Neural cell (in vitro differentiated cells): ENCODE data around the gene CRYGA. TPM values are rescaled to one million over a fixed set of nuclear protein-coding genes. Genes with fewer than 3 reads are reported as not detected.

ENCODE experiments used
- H2AFZ ChIP-seq: fragments of 200-600, 300-800 bp; sonication (generic), shearing (Covaris generic); 2 replicates; pipeline ENCODE4 v1.6.0; 2014; ENCODE audit warnings: low read depth, mild to moderate bottlenecking, antibody characterized with exemption, low read length, moderate library complexity
- H3F3A ChIP-seq: fragments of 200-600 bp; shearing (Covaris generic); 2 replicates; pipeline ENCODE4 v1.6.1; 2016; ENCODE audit warnings: mild to moderate bottlenecking, moderate library complexity, mixed read lengths, antibody characterized with exemption, low read length; ENCODE audit not compliant: insufficient read depth, poor library complexity, severe bottlenecking
- H3K27ac ChIP-seq: fragments of 200-600, 300-800 bp; sonication (generic), shearing (Covaris generic); 2 replicates; pipeline ENCODE4 v1.5.1; 2014; ENCODE audit warnings: mild to moderate bottlenecking, low read length, moderate library complexity
- H3K27me3 ChIP-seq: fragments of 300-800, 200-600 bp; sonication (generic), shearing (Covaris generic); 2 replicates; pipeline ENCODE4 v1.6.0; 2014; ENCODE audit warnings: mild to moderate bottlenecking, low read depth, low read length, moderate library complexity; ENCODE audit not compliant: insufficient read depth
- H3K36me3 ChIP-seq: fragments of 300-800, 200-600 bp; sonication (generic), shearing (Covaris generic); 2 replicates; pipeline ENCODE4 v1.5.1; 2014; ENCODE audit warnings: mild to moderate bottlenecking, antibody characterized with exemption, low read length, moderate library complexity; ENCODE audit not compliant: insufficient read depth
- H3K4me2 ChIP-seq: fragments of 300-800, 200-600 bp; sonication (generic), shearing (Covaris generic); 2 replicates; pipeline ENCODE4 v1.6.0; 2014; ENCODE audit warnings: mild to moderate bottlenecking, low read length
- H3K4me3 ChIP-seq: fragments of 300-800, 200-600 bp; sonication (generic), shearing (Covaris generic); 2 replicates; pipeline ENCODE4 v1.5.1; 2014; ENCODE audit warnings: mild to moderate bottlenecking, low read length, moderate library complexity
- H3K79me2 ChIP-seq: fragments of 200-600 bp; shearing (Covaris generic); replicated peaks from 2 replicates; pipeline ENCODE4 v1.6.0; 2014; ENCODE audit warnings: mild to moderate bottlenecking, low read length, moderate library complexity; ENCODE audit not compliant: insufficient read depth
- H3K9ac ChIP-seq: fragments of 300-800, 200-600 bp; sonication (generic), shearing (Covaris generic); 2 replicates; pipeline ENCODE4 v1.6.1; 2016; ENCODE audit warnings: mild to moderate bottlenecking, low read length, mixed read lengths
- H3K9me2 ChIP-seq: fragments of 200-600 bp; shearing (Covaris generic); 2 replicates; pipeline ENCODE4 v1.6.1; 2016; ENCODE audit warnings: mild to moderate bottlenecking, low read length, mixed read lengths; ENCODE audit not compliant: insufficient read depth
- H3K9me3 ChIP-seq: fragments of 200-600, 300-800 bp; sonication (generic), shearing (Covaris generic); 2 replicates; pipeline ENCODE4 v1.6.1; 2016; ENCODE audit warnings: mild to moderate bottlenecking, mixed run types, low read length, moderate library complexity, mixed read lengths
- H4K20me1 ChIP-seq: fragments of 200-600 bp; shearing (Covaris generic); 2 replicates; pipeline ENCODE4 v1.6.1; 2016; ENCODE audit warnings: mild to moderate bottlenecking, mixed run types; ENCODE audit not compliant: insufficient read depth
- EP300 ChIP-seq: fragments of 450-650 bp; conservative IDR thresholded peaks from 2 replicates; pipeline ENCODE4 v1.6.1; 2014; ENCODE audit warnings: antibody characterized with exemption, mild to moderate bottlenecking, moderate library complexity; ENCODE audit not compliant: poor library complexity, severe bottlenecking
- EZH2 ChIP-seq: fragments of 200-600, 300-800 bp; shearing (Covaris generic), sonication (generic); IDR thresholded peaks from 2 replicates; pipeline ENCODE4 v1.6.1; 2014; ENCODE audit warnings: antibody characterized with exemption, low read length, borderline replicate concordance, mild to moderate bottlenecking; ENCODE audit not compliant: insufficient read depth, poor library complexity, severe bottlenecking
- MXI1 ChIP-seq: fragments of 450-650 bp; conservative IDR thresholded peaks from 2 replicates; pipeline ENCODE4 v1.6.1; 2014; ENCODE audit warnings: antibody characterized with exemption, mild to moderate bottlenecking; ENCODE audit not compliant: poor library complexity, severe bottlenecking
- POLR2AphosphoS5 ChIP-seq: IDR thresholded peaks from 2 replicates; pipeline ENCODE4 v1.6.1; 2012
- RAD21 ChIP-seq: fragments of 450-650 bp; conservative IDR thresholded peaks from 2 replicates; pipeline ENCODE4 v1.6.1; 2014; ENCODE audit warnings: antibody characterized with exemption, mild to moderate bottlenecking, moderate library complexity
- SMC3 ChIP-seq: fragments of 450-650 bp; conservative IDR thresholded peaks from 2 replicates; pipeline ENCODE4 v1.6.1; 2014; ENCODE audit warnings: antibody characterized with exemption, mild to moderate bottlenecking, moderate library complexity; ENCODE audit not compliant: poor library complexity
- TAF1 ChIP-seq: IDR thresholded peaks from 2 replicates; pipeline ENCODE4 v1.6.1; 2012; ENCODE audit warnings: low read depth
- polyA plus RNA-seq: library from polyadenylated mRNA; depleted of rRNA; stranded (reverse); fragments of >200 nt; gene quantifications from 2 replicates; pipeline ENCODE4 v1.2.3, GENCODE V29; 2014
- TF ChIP-seq, protein P1 (sequence below): fragments of 450-650 bp; IDR thresholded peaks from 2 replicates; pipeline ENCODE4 v1.5.1; 2014; ENCODE audit warnings: antibody characterized with exemption, mild to moderate bottlenecking, moderate library complexity; ENCODE audit not compliant: poor library complexity, severe bottlenecking
- TF ChIP-seq, protein P2 (sequence below): IDR thresholded peaks from 2 replicates; pipeline ENCODE4 v1.6.1; 2012; ENCODE audit warnings: borderline replicate concordance

Gene CRYGA
- polyA plus RNA-seq, 1 donor from 2014 or later = not detected

GRCh38 chr2:208150956-208151355 is 12.4 kb downstream of the CRYGA start:
- Histone ChIP-seq H3K9me2 (no peaks in the 10 kb centered on the region), H4K20me1 (no peaks in the 10 kb centered on the region), H3K27me3 (no peaks in the 10 kb centered on the region), H3K27ac (no peak overlapping the region), H3K79me2 (no peaks in the 10 kb centered on the region), H3K4me2 (no peak overlapping the region), H2AFZ (no peak overlapping the region), H3K9me3 (no peaks in the 10 kb centered on the region), H3K4me3 (no peak overlapping the region), H3F3A (no peaks in the 10 kb centered on the region), H3K9ac (no peak overlapping the region), H3K36me3 (no peaks in the 10 kb centered on the region)
- TF ChIP-seq SMC3 (no peak), MXI1 (no peak)

GRCh38 chr2:208150094-208150493 is 13.3 kb downstream of the CRYGA start:
- no peak overlapping the region for H2AFZ ChIP-seq
- H3K79me2 ChIP-seq = no peaks in the 10 kb centered on the region
- no peak overlapping the region for H3K27ac ChIP-seq
- TF ChIP-seq, protein P1, sequence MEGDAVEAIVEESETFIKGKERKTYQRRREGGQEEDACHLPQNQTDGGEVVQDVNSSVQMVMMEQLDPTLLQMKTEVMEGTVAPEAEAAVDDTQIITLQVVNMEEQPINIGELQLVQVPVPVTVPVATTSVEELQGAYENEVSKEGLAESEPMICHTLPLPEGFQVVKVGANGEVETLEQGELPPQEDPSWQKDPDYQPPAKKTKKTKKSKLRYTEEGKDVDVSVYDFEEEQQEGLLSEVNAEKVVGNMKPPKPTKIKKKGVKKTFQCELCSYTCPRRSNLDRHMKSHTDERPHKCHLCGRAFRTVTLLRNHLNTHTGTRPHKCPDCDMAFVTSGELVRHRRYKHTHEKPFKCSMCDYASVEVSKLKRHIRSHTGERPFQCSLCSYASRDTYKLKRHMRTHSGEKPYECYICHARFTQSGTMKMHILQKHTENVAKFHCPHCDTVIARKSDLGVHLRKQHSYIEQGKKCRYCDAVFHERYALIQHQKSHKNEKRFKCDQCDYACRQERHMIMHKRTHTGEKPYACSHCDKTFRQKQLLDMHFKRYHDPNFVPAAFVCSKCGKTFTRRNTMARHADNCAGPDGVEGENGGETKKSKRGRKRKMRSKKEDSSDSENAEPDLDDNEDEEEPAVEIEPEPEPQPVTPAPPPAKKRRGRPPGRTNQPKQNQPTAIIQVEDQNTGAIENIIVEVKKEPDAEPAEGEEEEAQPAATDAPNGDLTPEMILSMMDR = no peak
- TF ChIP-seq, protein P2, sequence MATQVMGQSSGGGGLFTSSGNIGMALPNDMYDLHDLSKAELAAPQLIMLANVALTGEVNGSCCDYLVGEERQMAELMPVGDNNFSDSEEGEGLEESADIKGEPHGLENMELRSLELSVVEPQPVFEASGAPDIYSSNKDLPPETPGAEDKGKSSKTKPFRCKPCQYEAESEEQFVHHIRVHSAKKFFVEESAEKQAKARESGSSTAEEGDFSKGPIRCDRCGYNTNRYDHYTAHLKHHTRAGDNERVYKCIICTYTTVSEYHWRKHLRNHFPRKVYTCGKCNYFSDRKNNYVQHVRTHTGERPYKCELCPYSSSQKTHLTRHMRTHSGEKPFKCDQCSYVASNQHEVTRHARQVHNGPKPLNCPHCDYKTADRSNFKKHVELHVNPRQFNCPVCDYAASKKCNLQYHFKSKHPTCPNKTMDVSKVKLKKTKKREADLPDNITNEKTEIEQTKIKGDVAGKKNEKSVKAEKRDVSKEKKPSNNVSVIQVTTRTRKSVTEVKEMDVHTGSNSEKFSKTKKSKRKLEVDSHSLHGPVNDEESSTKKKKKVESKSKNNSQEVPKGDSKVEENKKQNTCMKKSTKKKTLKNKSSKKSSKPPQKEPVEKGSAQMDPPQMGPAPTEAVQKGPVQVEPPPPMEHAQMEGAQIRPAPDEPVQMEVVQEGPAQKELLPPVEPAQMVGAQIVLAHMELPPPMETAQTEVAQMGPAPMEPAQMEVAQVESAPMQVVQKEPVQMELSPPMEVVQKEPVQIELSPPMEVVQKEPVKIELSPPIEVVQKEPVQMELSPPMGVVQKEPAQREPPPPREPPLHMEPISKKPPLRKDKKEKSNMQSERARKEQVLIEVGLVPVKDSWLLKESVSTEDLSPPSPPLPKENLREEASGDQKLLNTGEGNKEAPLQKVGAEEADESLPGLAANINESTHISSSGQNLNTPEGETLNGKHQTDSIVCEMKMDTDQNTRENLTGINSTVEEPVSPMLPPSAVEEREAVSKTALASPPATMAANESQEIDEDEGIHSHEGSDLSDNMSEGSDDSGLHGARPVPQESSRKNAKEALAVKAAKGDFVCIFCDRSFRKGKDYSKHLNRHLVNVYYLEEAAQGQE = no peak
- TF ChIP-seq RAD21 (no peak), EP300 (no peak), TAF1 (no peak), POLR2AphosphoS5 (no peak), MXI1 (no peak), SMC3 (no peak), EZH2 (no peak)
- no peaks in the 10 kb centered on the region for H3K9me3 ChIP-seq
- H4K20me1 ChIP-seq = no peaks in the 10 kb centered on the region
- no peaks in the 10 kb centered on the region for H3K9me2 ChIP-seq
- no peak overlapping the region for H3K4me3 ChIP-seq
- no peak overlapping the region for H3K4me2 ChIP-seq
- H3K36me3 ChIP-seq = no peaks in the 10 kb centered on the region
- no peaks in the 10 kb centered on the region for H3K27me3 ChIP-seq
- no peaks in the 10 kb centered on the region for H3F3A ChIP-seq
- no peak overlapping the region for H3K9ac ChIP-seq

- H3K27me3 ChIP-seq = no peaks in the 10 kb centered on the region
- no peak overlapping the region for H3K9ac ChIP-seq
- no peak overlapping the region for H3K4me2 ChIP-seq
- no peak overlapping the region for H3K27ac ChIP-seq
- no peak overlapping the region for H3K4me3 ChIP-seq
- H3K79me2 ChIP-seq = no peaks in the 10 kb centered on the region
- TF ChIP-seq TAF1 (no peak), SMC3 (no peak), EP300 (no peak), RAD21 (no peak), MXI1 (no peak), EZH2 (no peak), POLR2AphosphoS5 (no peak)
- TF ChIP-seq, protein P1 = no peak
- TF ChIP-seq, protein P2 = no peak
- no peaks in the 10 kb centered on the region for H3K9me3 ChIP-seq
- no peaks in the 10 kb centered on the region for H4K20me1 ChIP-seq
- no peak overlapping the region for H2AFZ ChIP-seq
- no peaks in the 10 kb centered on the region for H3K9me2 ChIP-seq
- no peaks in the 10 kb centered on the region for H3F3A ChIP-seq
- no peaks in the 10 kb centered on the region for H3K36me3 ChIP-seq
These were observed 14.6 kb downstream of the CRYGA start for GRCh38 chr2:208148803-208149202.
